Measurements from ENCODE around the gene IQSEC1.

The IQSEC1 gene

GRCh38 chr3:13022348-13023234 is 50.6 kb downstream of the IQSEC1 start:
- TF ChIP-seq POLR2AphosphoS5 (IDR thresholded peaks at IDR 0.05; ENCODE audit: low read depth, low read length) (no peak), PAX5 (IDR thresholded peaks at IDR 0.05; ENCODE audit: insufficient read depth, low read length, severe bottlenecking) (no peak), TAF1 (IDR thresholded peaks at IDR 0.05; ENCODE audit: low read depth, low read length) (no peak), SPI1 (IDR thresholded peaks at IDR 0.05; ENCODE audit: low read depth, low read length) (peak; percentile 69), POU2F2 (IDR thresholded peaks at IDR 0.05; ENCODE audit: low read depth, low read length) (no peak)
- DNase-seq (ENCODE audit: insufficient read length, low spot score) (peak; percentile 58), FAIRE-seq (no peak)

- TF ChIP-seq PAX5 (IDR thresholded peaks at IDR 0.05; ENCODE audit: insufficient read depth, low read length, severe bottlenecking) = no peak
- TF ChIP-seq TAF1 (IDR thresholded peaks at IDR 0.05; ENCODE audit: low read depth, low read length) = peak; percentile 56
- peak; percentile 25; the same call in 1 of the 2 replicates for TF ChIP-seq POLR2AphosphoS5 (IDR thresholded peaks at IDR 0.05; ENCODE audit: low read depth, low read length)
- peak; percentile 56; the same call in 1 of the 2 replicates for TF ChIP-seq POLR2A (IDR thresholded peaks at IDR 0.05; ENCODE audit: low read depth, low read length)
- TF ChIP-seq SPI1 (IDR thresholded peaks at IDR 0.05; ENCODE audit: low read depth, low read length) = no peak
- peak; percentile 54; the same call in 1 of the 2 replicates for TF ChIP-seq POU2F2 (IDR thresholded peaks at IDR 0.05; ENCODE audit: low read depth, low read length)
- peak; percentile 87 for FAIRE-seq
Measured at GRCh38 chr3:13021141-13022114, 51.8 kb downstream of the IQSEC1 start.

GRCh38 chr3:13020159-13020750 is 53.0 kb downstream of the IQSEC1 start:
- DNase-seq (ENCODE audit: insufficient read length, low spot score) (no peak), FAIRE-seq (peak; percentile 5)
- no peak for TF ChIP-seq POU2F2 (IDR thresholded peaks at IDR 0.05; ENCODE audit: low read depth, low read length)

More at GRCh38 chr3:13021141-13022114, 51.8 kb downstream of the IQSEC1 start:
- no peak for DNase-seq (ENCODE audit: insufficient read length, low spot score)

- DNase-seq (ENCODE audit: insufficient read length, low spot score) = no peak
- TF ChIP-seq POLR2A (IDR thresholded peaks at IDR 0.05; ENCODE audit: low read depth, low read length) (no peak), TAF1 (IDR thresholded peaks at IDR 0.05; ENCODE audit: low read depth, low read length) (no peak), SPI1 (IDR thresholded peaks at IDR 0.05; ENCODE audit: low read depth, low read length) (no peak), POLR2AphosphoS5 (IDR thresholded peaks at IDR 0.05; ENCODE audit: low read depth, low read length) (no peak), POU2F2 (IDR thresholded peaks at IDR 0.05; ENCODE audit: low read depth, low read length) (no peak), PAX5 (IDR thresholded peaks at IDR 0.05; ENCODE audit: insufficient read depth, low read length, severe bottlenecking) (no peak)
- no peak for FAIRE-seq
Measured at GRCh38 chr3:13019243-13020095, 53.8 kb downstream of the IQSEC1 start.

GRCh38 chr3:13018561-13019242 is 54.5 kb downstream of the IQSEC1 start:
- FAIRE-seq = no peak
- TF ChIP-seq PAX5 (IDR thresholded peaks at IDR 0.05; ENCODE audit: insufficient read depth, low read length, severe bottlenecking) (no peak), POLR2AphosphoS5 (IDR thresholded peaks at IDR 0.05; ENCODE audit: low read depth, low read length) (no peak), POLR2A (IDR thresholded peaks at IDR 0.05; ENCODE audit: low read depth, low read length) (no peak), POU2F2 (IDR thresholded peaks at IDR 0.05; ENCODE audit: low read depth, low read length) (no peak), TAF1 (IDR thresholded peaks at IDR 0.05; ENCODE audit: low read depth, low read length) (no peak), SPI1 (IDR thresholded peaks at IDR 0.05; ENCODE audit: low read depth, low read length) (no peak)
- DNase-seq (ENCODE audit: insufficient read length, low spot score) = no peak

- TF ChIP-seq POU2F2 (IDR thresholded peaks at IDR 0.05; ENCODE audit: low read depth, low read length) = no peak
- no peak for TF ChIP-seq POLR2A (IDR thresholded peaks at IDR 0.05; ENCODE audit: low read depth, low read length)
- no peak for TF ChIP-seq POLR2AphosphoS5 (IDR thresholded peaks at IDR 0.05; ENCODE audit: low read depth, low read length)
- no peak for TF ChIP-seq PAX5 (IDR thresholded peaks at IDR 0.05; ENCODE audit: insufficient read depth, low read length, severe bottlenecking)
- TF ChIP-seq TAF1 (IDR thresholded peaks at IDR 0.05; ENCODE audit: low read depth, low read length) = no peak
- TF ChIP-seq SPI1 (IDR thresholded peaks at IDR 0.05; ENCODE audit: low read depth, low read length) = no peak
- no peak for FAIRE-seq
Measured at GRCh38 chr3:13018043-13018451, 55.2 kb downstream of the IQSEC1 start.

GRCh38 chr3:13017361-13018042 is 55.7 kb downstream of the IQSEC1 start:
- FAIRE-seq (no peak), DNase-seq (ENCODE audit: insufficient read length, low spot score) (no peak)
- no peak for TF ChIP-seq POLR2A (IDR thresholded peaks at IDR 0.05; ENCODE audit: low read depth, low read length)
- no peak for TF ChIP-seq POLR2AphosphoS5 (IDR thresholded peaks at IDR 0.05; ENCODE audit: low read depth, low read length)
- TF ChIP-seq PAX5 (IDR thresholded peaks at IDR 0.05; ENCODE audit: insufficient read depth, low read length, severe bottlenecking) = no peak
- no peak for TF ChIP-seq SPI1 (IDR thresholded peaks at IDR 0.05; ENCODE audit: low read depth, low read length)
- no peak for TF ChIP-seq POU2F2 (IDR thresholded peaks at IDR 0.05; ENCODE audit: low read depth, low read length)
- no peak for TF ChIP-seq TAF1 (IDR thresholded peaks at IDR 0.05; ENCODE audit: low read depth, low read length)

More at GRCh38 chr3:13018043-13018451, 55.2 kb downstream of the IQSEC1 start:
- DNase-seq (ENCODE audit: insufficient read length, low spot score) = no peak
